LNCaP clone FGC (cell line): ENCODE results near the gene RAD23B.

ENCODE experiments used
- DNase-seq: peaks from one replicate; pipeline ENCODE4 v3.0.0-alpha.2; 2011; ENCODE audit warnings: low read depth
- H3K4me3 ChIP-seq: 2 replicates; pipeline ENCODE4 v1.5.1; 2011; ENCODE audit warnings: mild to moderate bottlenecking, low read depth, low read length, control low read depth
- TF ChIP-seq, protein P1 (sequence below): IDR thresholded peaks from 2 replicates; pipeline ENCODE4 v1.5.1; 2012; ENCODE audit warnings: mild to moderate bottlenecking; ENCODE audit not compliant: control insufficient read depth, insufficient read depth; ENCODE audit errors: extremely low read depth

The RAD23B gene

DNA sequence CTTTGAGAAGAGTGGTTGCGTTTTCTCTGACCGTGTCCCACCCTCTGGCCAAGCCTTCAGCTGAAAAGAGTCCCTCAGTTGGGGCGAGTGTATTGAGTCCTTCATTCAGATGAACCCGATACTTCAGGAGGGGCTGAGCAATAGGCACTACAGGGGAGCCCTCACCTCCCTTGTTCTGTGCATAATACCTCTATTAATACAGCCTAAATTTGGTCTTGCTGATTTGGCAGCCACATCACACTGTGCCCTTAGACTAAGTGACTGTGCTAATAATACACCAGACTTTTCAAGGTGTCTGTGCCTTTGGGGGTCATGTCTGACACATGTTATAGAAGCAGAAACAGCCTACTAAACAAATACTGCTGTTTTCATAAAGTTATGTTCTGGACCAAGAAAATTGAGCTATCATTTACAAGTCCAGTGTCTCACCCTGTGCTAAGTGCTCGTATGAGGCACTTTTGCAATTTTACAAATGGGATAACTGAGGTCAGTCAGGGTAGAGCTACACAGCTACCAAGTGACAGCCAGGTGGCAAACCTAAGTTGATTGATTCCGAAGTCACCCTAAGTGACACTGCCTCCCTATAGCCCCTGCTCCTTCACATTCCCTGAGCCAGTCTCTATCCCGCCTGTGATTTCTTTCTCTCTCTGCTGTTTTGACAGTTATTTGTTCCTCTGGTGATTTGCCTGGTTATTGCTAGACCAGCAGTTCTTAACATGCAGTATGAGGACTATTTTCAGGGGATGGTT lies 56.0 kb downstream of the RAD23B start:
- no peak overlapping the region for H3K4me3 ChIP-seq
- no peak for DNase-seq
- TF ChIP-seq, protein P1, sequence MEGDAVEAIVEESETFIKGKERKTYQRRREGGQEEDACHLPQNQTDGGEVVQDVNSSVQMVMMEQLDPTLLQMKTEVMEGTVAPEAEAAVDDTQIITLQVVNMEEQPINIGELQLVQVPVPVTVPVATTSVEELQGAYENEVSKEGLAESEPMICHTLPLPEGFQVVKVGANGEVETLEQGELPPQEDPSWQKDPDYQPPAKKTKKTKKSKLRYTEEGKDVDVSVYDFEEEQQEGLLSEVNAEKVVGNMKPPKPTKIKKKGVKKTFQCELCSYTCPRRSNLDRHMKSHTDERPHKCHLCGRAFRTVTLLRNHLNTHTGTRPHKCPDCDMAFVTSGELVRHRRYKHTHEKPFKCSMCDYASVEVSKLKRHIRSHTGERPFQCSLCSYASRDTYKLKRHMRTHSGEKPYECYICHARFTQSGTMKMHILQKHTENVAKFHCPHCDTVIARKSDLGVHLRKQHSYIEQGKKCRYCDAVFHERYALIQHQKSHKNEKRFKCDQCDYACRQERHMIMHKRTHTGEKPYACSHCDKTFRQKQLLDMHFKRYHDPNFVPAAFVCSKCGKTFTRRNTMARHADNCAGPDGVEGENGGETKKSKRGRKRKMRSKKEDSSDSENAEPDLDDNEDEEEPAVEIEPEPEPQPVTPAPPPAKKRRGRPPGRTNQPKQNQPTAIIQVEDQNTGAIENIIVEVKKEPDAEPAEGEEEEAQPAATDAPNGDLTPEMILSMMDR, result no peak

DNA sequence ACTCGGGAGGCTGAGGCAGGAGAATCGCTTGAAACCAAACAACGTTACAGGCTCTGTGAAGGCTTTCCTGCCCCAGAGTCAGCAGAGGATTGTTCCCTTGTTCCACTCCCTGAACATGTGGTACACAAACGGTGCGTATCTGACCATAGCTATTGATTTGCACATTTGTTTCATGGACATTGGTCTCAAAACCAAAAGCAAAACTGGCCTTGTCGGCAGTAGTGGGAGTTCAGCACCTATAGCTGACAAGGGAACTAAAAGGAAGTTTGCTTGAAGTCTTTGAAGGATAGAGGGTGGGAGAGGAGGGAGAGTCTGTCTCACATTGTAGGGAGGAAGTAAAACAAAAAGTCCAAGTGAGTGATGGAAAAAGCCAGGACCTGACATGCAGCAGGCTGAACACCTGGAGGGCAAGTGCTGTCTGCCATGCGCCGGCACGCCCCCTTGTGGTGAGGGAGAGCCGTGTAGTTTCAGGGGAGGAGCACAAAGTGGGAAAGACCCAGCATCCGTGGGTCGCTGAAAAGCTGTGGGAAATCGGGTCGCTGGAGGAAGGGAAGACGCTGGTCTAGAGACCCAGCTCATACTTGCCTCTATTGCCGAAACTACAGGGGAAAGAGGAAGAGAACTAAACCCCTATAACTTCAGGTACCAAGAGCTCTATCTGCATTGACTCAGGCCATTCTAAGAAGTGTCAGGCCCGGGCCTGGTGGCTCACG lies 58.0 kb downstream of the RAD23B start:
- TF ChIP-seq, protein P1, result peak; percentile 94
- no peak overlapping the region for H3K4me3 ChIP-seq
- DNase-seq, result peak; percentile 42

DNA sequence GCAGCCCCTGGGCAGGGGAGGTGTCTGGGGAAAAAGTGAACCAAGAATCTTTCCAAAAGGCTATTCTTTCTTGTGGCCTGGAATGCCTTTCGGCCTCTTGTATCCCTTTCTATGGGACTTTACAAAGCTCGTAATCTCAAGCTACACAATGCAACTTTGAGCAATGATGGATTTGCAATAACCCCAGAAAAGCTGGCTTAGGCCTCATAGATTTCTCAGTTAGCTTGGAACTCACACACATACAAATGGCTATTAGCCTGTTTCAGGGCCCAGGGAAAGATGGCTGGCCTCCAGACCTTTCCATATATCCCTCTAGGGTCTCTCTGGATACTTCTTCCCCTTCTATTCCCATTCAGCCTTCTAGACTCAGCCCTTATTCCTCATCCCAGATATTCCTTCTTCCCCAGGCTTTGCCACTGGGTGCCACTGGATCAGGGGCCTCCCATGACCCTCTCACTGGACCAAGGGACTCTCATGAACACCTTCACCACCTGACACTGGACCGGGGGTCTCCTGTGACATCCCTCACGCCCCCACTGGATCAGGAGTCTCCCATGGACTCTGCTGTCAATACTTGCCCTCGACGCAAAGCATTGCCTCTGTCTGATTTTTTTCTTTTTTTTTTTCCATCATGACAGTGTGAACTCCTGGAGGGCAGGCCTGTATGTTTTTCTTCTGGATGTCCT lies 59.5 kb downstream of the RAD23B start:
- DNase-seq, result no peak
- TF ChIP-seq, protein P1, result no peak
- no peak overlapping the region for H3K4me3 ChIP-seq

DNA sequence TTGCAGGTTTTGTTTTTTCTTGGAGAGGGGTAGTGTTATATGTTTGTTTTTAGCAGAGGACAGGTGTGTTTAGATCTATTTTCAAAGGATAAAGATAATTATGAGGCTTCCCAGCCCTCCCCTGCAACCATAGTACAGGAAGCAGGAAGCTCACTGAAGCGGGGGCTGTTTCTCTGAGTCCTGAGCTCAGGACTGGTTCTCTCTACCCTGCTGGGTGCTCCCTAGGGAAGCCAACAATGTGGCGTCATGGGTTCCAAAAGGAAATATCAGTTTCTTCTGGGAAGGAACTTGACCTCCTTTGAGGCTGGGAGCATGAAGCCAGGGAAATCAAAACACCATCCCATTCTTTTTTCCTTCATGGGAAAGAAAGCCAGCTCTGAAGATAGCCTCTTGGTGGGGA lies 62.2 kb downstream of the RAD23B start:
- no peak overlapping the region for H3K4me3 ChIP-seq
- DNase-seq, result no peak
- TF ChIP-seq, protein P1, result no peak

DNA sequence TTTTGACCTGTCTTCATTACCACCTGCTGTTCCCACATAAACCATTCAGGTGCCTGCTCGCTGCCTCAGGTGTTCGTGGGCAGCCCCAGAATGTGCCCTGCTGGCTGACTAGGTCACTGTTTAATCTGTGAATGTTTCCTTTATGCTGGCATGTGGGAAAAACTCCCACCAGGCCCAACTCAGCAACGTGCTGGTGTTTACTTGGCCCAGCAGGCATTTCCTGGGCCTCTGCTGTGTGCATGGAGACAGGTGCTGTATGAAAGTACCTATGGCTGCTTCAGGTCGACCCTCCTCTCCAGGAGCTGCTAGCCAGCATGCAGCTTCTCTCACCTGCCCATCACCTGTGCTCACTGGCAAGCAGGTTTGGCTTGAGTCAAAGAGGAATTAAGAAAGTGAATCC lies 65.8 kb downstream of the RAD23B start:
- no peak for DNase-seq
- H3K4me3 ChIP-seq, result no peak overlapping the region
- TF ChIP-seq, protein P1, result no peak

DNA sequence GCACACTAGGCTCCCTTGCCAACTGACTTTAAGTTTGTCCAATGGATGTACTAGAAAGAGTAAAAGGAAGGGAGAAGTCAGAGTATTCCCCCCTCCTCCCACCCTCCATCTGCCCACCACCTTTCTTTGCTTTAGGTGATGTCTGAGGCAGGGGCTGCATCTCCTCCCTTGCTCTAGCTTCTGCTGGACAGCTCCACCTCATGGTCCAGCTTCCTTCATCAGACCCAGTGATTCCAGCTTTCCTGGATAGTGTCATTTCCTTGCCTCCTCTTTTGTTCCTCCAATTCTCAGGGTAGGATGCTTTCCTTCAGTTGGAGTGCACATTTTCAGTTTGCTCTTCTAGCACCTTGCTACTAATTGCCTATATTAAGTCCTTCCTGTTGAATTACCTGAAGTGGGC lies 67.4 kb downstream of the RAD23B start:
- DNase-seq, result no peak
- TF ChIP-seq, protein P1, result no peak
- no peak overlapping the region for H3K4me3 ChIP-seq
